Activated naive CD8-positive, alpha-beta T cell (primary cell): Measurements from ENCODE around the gene C22orf23.
"Not testable (repeated sequence)": the region's sequence is repeated elsewhere in the genome, so short reads cannot be mapped to it uniquely, and the experiment has no call there.

Experiments
- H3K27ac Mint-ChIP-seq: one replicate; pipeline ENCODE4 v1.8.0; 2021; ENCODE audit warnings: mixed read lengths
- H3K27me3 Mint-ChIP-seq: one replicate; pipeline ENCODE4 v1.8.0; 2021; ENCODE audit warnings: mixed read lengths
- H3K36me3 Mint-ChIP-seq: one replicate; pipeline ENCODE4 v1.8.0; 2021; ENCODE audit warnings: mixed read lengths
- H3K4me1 Mint-ChIP-seq: one replicate; pipeline ENCODE4 v1.8.0; 2021; ENCODE audit warnings: low read depth, mixed read lengths
- H3K4me3 Mint-ChIP-seq: one replicate; pipeline ENCODE4 v1.8.0; 2021; ENCODE audit warnings: mild to moderate bottlenecking, mixed read lengths
- H3K9me3 Mint-ChIP-seq: one replicate; pipeline ENCODE4 v1.8.0; 2021; ENCODE audit warnings: low read depth, mixed read lengths

C22orf23 gene

GRCh38 chr22:37985751-37986281 lies 32.4 kb upstream of the C22orf23 start:
- H3K4me1 Mint-ChIP-seq: no peaks in the 10 kb centered on the region
- H3K4me3 Mint-ChIP-seq: no peak overlapping the region
- H3K27ac Mint-ChIP-seq: no peak overlapping the region
- no peaks in the 10 kb centered on the region for H3K36me3 Mint-ChIP-seq
- H3K27me3 Mint-ChIP-seq: no peaks in the 10 kb centered on the region
- no peaks in the 10 kb centered on the region for H3K9me3 Mint-ChIP-seq

- no peaks in the 10 kb centered on the region for H3K27me3 Mint-ChIP-seq
- no peak overlapping the region for H3K27ac Mint-ChIP-seq
- no peaks in the 10 kb centered on the region for H3K9me3 Mint-ChIP-seq
- no peak overlapping the region for H3K4me3 Mint-ChIP-seq
- no peaks in the 10 kb centered on the region for H3K36me3 Mint-ChIP-seq
- no peaks in the 10 kb centered on the region for H3K4me1 Mint-ChIP-seq
Measured at GRCh38 chr22:37985050-37985585, 31.7 kb upstream of the C22orf23 start.

DNA sequence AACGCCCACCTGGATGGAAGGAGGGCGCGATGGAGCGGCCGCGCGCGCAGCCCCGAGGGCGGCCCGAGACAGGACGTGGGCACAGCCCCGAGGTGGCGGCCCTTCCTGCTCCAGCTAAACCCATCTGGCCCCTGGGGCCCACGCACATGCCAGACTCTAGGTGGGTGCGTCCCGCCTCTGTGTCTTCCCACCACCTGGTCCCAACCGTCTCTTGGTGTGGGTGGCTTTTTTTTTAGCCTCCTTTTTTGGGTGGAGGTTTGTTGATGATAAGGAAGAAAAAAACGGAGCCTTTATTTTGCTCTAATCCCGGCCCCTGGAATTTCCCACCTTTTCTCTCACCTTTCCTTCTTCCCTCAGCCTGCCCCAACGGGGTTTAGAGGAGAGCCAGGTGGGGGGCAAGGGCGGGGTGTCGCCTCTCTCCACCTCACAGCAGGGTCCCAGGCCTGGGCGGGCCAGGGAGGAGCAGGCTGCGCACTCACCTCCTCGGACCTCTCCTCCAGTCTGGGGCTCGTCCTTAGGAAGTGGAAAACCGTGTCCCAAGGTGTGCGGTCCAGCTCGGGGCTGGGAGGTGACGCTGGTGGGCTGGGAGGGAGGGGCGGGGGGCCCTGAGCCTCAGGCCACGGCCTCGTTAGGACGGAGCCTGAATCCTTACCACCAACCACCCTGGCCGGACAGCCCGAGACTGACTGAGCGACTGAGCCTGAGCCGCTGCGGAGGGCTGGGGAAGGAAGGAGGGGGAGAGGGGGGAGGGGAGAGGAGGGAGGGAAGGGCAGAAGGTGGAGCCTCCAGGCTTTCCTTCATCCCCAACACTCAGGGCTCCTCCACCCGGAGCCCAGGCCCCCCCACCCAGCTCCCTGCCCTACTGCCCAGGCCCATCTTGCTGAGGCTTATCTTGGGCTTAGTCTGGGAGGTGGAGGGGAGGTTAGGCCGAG lies 30.7 kb upstream of the C22orf23 start, which contains the start of gene SOX10:
TSS of gene SOX10 (minus strand) at position 696 of the 932 bp plus-strand sequence. CDS start 771 bp downstream, outside the sequence.
- no peak within 1 kb of the TSS for H3K4me3 Mint-ChIP-seq
- H3K27ac Mint-ChIP-seq: no peak within 1 kb of the TSS
- H3K36me3 Mint-ChIP-seq: no peaks in the 10 kb centered on the region
- H3K27me3 Mint-ChIP-seq: no peaks in the 10 kb centered on the region
- no peaks in the 10 kb centered on the region for H3K4me1 Mint-ChIP-seq
- no peaks in the 10 kb centered on the region for H3K9me3 Mint-ChIP-seq

GRCh38 chr22:37982938-37983859 lies 29.8 kb upstream of the C22orf23 start:
- no peaks in the 10 kb centered on the region for H3K9me3 Mint-ChIP-seq
- no peak overlapping the region for H3K4me3 Mint-ChIP-seq
- H3K27ac Mint-ChIP-seq: no peak overlapping the region
- H3K27me3 Mint-ChIP-seq: no peaks in the 10 kb centered on the region
- H3K36me3 Mint-ChIP-seq: no peaks in the 10 kb centered on the region
- no peaks in the 10 kb centered on the region for H3K4me1 Mint-ChIP-seq

DNA sequence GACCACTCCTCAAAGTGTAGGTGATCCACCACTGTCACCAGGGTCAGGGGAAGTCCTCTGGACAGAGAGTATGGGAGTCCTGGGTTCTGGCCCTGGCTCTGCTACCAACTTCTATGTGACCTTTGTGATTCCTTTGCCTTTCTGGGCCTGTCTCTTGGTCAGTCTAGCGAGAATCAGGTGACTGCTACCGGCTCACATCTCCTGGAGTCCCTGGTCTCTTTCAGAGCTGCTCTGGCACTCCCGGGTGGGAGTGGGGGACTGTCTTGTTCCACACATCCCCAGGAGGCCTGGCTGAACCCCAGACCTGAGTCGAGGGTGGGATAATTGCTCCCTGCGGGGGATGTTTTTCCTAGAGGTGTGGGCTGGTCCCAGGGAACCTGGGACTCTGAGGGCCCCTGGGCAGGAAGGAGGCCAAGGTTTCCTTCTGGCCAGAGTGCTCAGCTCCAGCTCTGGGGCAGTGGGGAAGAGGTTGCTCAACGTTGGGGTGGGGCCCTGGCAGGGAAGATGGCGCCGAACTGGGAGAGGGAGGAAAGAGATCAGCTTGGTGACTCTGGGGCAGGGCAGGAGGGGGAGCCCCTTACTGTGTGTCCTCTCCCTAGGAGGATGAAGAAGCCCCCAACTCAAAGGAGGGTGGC lies 28.9 kb upstream of the C22orf23 start:
- no peaks in the 10 kb centered on the region for H3K27me3 Mint-ChIP-seq
- H3K27ac Mint-ChIP-seq: no peak overlapping the region
- no peaks in the 10 kb centered on the region for H3K4me1 Mint-ChIP-seq
- no peaks in the 10 kb centered on the region for H3K36me3 Mint-ChIP-seq
- H3K9me3 Mint-ChIP-seq: no peaks in the 10 kb centered on the region
- no peak overlapping the region for H3K4me3 Mint-ChIP-seq

- H3K36me3 Mint-ChIP-seq: no peaks in the 10 kb centered on the region
- H3K27me3 Mint-ChIP-seq: no peaks in the 10 kb centered on the region
- no peak overlapping the region for H3K4me3 Mint-ChIP-seq
- no peaks in the 10 kb centered on the region for H3K4me1 Mint-ChIP-seq
- H3K27ac Mint-ChIP-seq: no peak overlapping the region
- H3K9me3 Mint-ChIP-seq: no peaks in the 10 kb centered on the region
Measured at GRCh38 chr22:37981282-37982011, 28.0 kb upstream of the C22orf23 start.

- Mint-ChIP-seq H3K4me1 (no peaks in the 10 kb centered on the region), H3K4me3 (no peak overlapping the region), H3K27ac (no peak overlapping the region), H3K27me3 (no peaks in the 10 kb centered on the region), H3K9me3 (no peaks in the 10 kb centered on the region), H3K36me3 (peaks cover 4% of the 10 kb centered on the region)
Measured at GRCh38 chr22:37979782-37980181, 26.4 kb upstream of the C22orf23 start.

- H3K27me3 Mint-ChIP-seq: no peaks in the 10 kb centered on the region
- no peak overlapping the region for H3K4me3 Mint-ChIP-seq
- H3K4me1 Mint-ChIP-seq: peaks cover 2% of the 10 kb centered on the region
- no peaks in the 10 kb centered on the region for H3K9me3 Mint-ChIP-seq
- peaks cover 4% of the 10 kb centered on the region for H3K36me3 Mint-ChIP-seq
- H3K27ac Mint-ChIP-seq: no peak overlapping the region
Measured at GRCh38 chr22:37976547-37976946, 23.1 kb upstream of the C22orf23 start.

GRCh38 chr22:37976022-37976421 lies 22.6 kb upstream of the C22orf23 start:
- not testable (repeated sequence) for H3K4me1 Mint-ChIP-seq, H3K27ac Mint-ChIP-seq, H3K4me3 Mint-ChIP-seq, H3K9me3 Mint-ChIP-seq, H3K36me3 Mint-ChIP-seq, H3K27me3 Mint-ChIP-seq

DNA sequence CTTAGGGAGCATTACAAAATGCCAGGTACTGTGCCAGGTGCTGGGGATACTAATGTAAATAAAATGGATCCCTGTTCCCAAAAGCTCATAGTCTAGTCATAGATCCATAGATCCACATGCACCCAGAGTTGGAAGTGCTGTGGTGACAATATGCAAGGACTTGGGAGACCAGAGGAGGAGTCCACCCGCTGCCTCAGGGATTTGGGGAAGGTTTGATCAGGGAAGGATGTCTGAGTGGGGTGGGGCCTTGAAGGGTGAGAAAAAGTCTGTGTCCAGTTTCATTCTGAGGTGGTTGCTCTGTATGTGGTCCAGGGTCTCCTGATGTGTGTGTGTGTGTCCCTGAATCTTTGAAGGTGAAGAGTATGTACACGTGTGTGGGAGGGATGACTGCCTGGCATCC lies 21.8 kb upstream of the C22orf23 start:
- Mint-ChIP-seq H3K9me3 (no peaks in the 10 kb centered on the region), H3K4me3 (no peak overlapping the region), H3K27ac (no peak overlapping the region), H3K4me1 (peaks cover 2% of the 10 kb centered on the region), H3K36me3 (peaks cover 4% of the 10 kb centered on the region), H3K27me3 (no peaks in the 10 kb centered on the region)

- Mint-ChIP-seq H3K4me3 (no peak overlapping the region), H3K9me3 (no peaks in the 10 kb centered on the region), H3K36me3 (peaks cover 4% of the 10 kb centered on the region), H3K27ac (no peak overlapping the region), H3K4me1 (peaks cover 2% of the 10 kb centered on the region), H3K27me3 (no peaks in the 10 kb centered on the region)
Measured at GRCh38 chr22:37973271-37974170, 20.1 kb upstream of the C22orf23 start.

GRCh38 chr22:37972527-37972926 lies 19.1 kb upstream of the C22orf23 start:
- Mint-ChIP-seq H3K4me3 (no peak overlapping the region), H3K4me1 (peaks cover 2% of the 10 kb centered on the region), H3K36me3 (peaks cover 4% of the 10 kb centered on the region), H3K27me3 (no peaks in the 10 kb centered on the region), H3K9me3 (no peaks in the 10 kb centered on the region), H3K27ac (no peak overlapping the region)
